RWPE1 (cell line): ENCODE results near the gene UNC13C.

Experiments used
- CTCF ChIA-PET: fragments of 350-600 bp; sonication (Branson Sonifier 250); formaldehyde crosslinking; extraction: SDS; loops from one replicate; lab custom pipeline; 2021; lab: Yijun Ruan, JAX
- POLR2A ChIA-PET: fragments of 400-600 bp; formaldehyde crosslinking; extraction: SDS; loops from one replicate; lab custom pipeline; 2020; ENCODE audit warnings: antibody characterized with exemption; ENCODE audit not compliant: low non-redundant PET; lab: Yijun Ruan, JAX
- DNase-seq: peaks from one replicate; pipeline ENCODE4 v3.0.0; 2012; ENCODE audit warnings: low spot score
- H3K27ac ChIP-seq: fragments of 450-650 bp; 2 replicates; pipeline ENCODE4 v1.5.1; 2017
- CTCF ChIP-seq: fragments of 450-650 bp; conservative IDR thresholded peaks from 2 replicates; pipeline ENCODE4 v1.5.1; 2017; ENCODE audit warnings: low read depth, mild to moderate bottlenecking

The UNC13C gene

GRCh38 chr15:54088837-54089236 lies 110.6 kb downstream of the UNC13C start:
- H3K27ac ChIP-seq: no peak overlapping the region
- POLR2A ChIA-PET: no interaction called here

GRCh38 chr15:54089776-54090175 lies 111.5 kb downstream of the UNC13C start:
- TF ChIP-seq CTCF: no peak
- no peak overlapping the region for H3K27ac ChIP-seq
- ChIA-PET CTCF (no interaction called here), POLR2A (no interaction called here)
- DNase-seq: no peak

More at GRCh38 chr15:54088837-54089236, 110.6 kb downstream of the UNC13C start:
- TF ChIP-seq CTCF: no peak
- DNase-seq: no peak
- CTCF ChIA-PET: no interaction called here

- POLR2A ChIA-PET: no interaction called here
- no peak overlapping the region for H3K27ac ChIP-seq
- DNase-seq: no peak
- no peak for TF ChIP-seq CTCF
- CTCF ChIA-PET: no interaction called here
These were observed 113.4 kb downstream of the UNC13C start for GRCh38 chr15:54091651-54092050.

- no peak overlapping the region for H3K27ac ChIP-seq
- TF ChIP-seq CTCF: no peak
- no peak for DNase-seq
- POLR2A ChIA-PET: no interaction called here
- CTCF ChIA-PET: no interaction called here
These were observed 116.4 kb downstream of the UNC13C start for GRCh38 chr15:54094661-54095060.

- ChIA-PET POLR2A (no interaction called here), CTCF (no interaction called here)
- H3K27ac ChIP-seq: no peak overlapping the region
- TF ChIP-seq CTCF: no peak
- no peak for DNase-seq
These were observed 118.8 kb downstream of the UNC13C start for GRCh38 chr15:54097019-54097418.

GRCh38 chr15:54099010-54099409 lies 120.8 kb downstream of the UNC13C start:
- ChIA-PET POLR2A (no interaction called here), CTCF (interaction anchor here (0.6 kb wide), 1 partner anchor 16 kb away, joined by 3 read pairs; no protein-coding TSS in a partner anchor)
- no peak for DNase-seq
- H3K27ac ChIP-seq: no peak overlapping the region
- no peak for TF ChIP-seq CTCF
